K562 (cell line): Measurements from ENCODE around the gene DNASE1L2. TPM values are rescaled to one million over a fixed set of nuclear protein-coding genes. Genes with fewer than 3 reads are reported as not detected.

ENCODE experiments used
- EGR1 ChIP-seq: fragments of 450-650 bp; conservative IDR thresholded peaks from 2 replicates; pipeline ENCODE4 v1.6.1; 2017; ENCODE audit warnings: mild to moderate bottlenecking
- MYC ChIP-seq, 2 experiments: fragments of 250-450 bp in 1 of 2; sonication (Bioruptor Pico) in 1 of 2; IDR thresholded peaks; 2 replicates each; pipeline versions ENCODE4 v1.5.1 to v1.6.1; 2012 to 2021; ENCODE audit warnings: low read depth in 2 of 2, borderline replicate concordance in 1 of 2, improper control_type of control experiment in 1 of 2, low read length in 1 of 2, mild to moderate bottlenecking in 1 of 2, moderate library complexity in 1 of 2
- POLR2G ChIP-seq: fragments of 200-400 bp; formaldehyde crosslinking; IDR thresholded peaks from 2 replicates; pipeline ENCODE4 v1.6.1; 2017; ENCODE audit warnings: low read depth, mild to moderate bottlenecking, antibody characterized with exemption, low read length, moderate library complexity
- ZNF3 ChIP-seq: fragments of 250-450 bp; sonication (Bioruptor Pico); IDR thresholded peaks from 2 replicates; pipeline ENCODE4 v1.5.0; 2021; ENCODE audit warnings: mild to moderate bottlenecking, moderate library complexity
- ZNF766 ChIP-seq: fragments of 200-800 bp; sonication (Bioruptor generic); conservative IDR thresholded peaks from 2 replicates; pipeline ENCODE4 v1.6.1; 2016; ENCODE audit warnings: missing genetic modification characterization, missing compliant biosample characterization
- ZZZ3 ChIP-seq: fragments of 450-650 bp; IDR thresholded peaks from 2 replicates; pipeline ENCODE4 v1.6.1; 2016; ENCODE audit warnings: antibody characterized with exemption, mild to moderate bottlenecking, moderate library complexity
- polyA plus RNA-seq, 8 experiments: library from polyadenylated mRNA; depleted of rRNA in 4 of 8; stranded (reverse) in 5 of 8; unstranded in 3 of 8; fragments of >200 nt; fragmentation: Nextera tagmentation in 2 of 8; fragmentation: Illumina TruSeq in 1 of 8; extraction: Ambion mirVana in 2 of 8; extraction: Trizol in 1 of 8; gene quantifications; 2 replicates each; pipeline versions ENCODE4 v1.2.1 to v1.2.3, GENCODE V29; 2011 to 2014; ENCODE audit warnings: inconsistent platforms in 1 of 8, missing spikeins in 1 of 8
- total RNA-seq, 7 experiments: library from RNA; depleted of rRNA in 6 of 7; stranded (reverse); fragments of >200 nt in 6 of 7; fragmentation: Illumina TruSeq in 2 of 7; extraction: Trizol in 2 of 7; gene quantifications; 2 replicates each; pipeline versions ENCODE4 v1.2.1 to v1.2.3, GENCODE V29; 2011 to 2021; ENCODE audit warnings: low replicate concordance in 1 of 7
- TF ChIP-seq, protein P1 (sequence below): fragments of 450-650 bp; IDR thresholded peaks from 2 replicates; pipeline ENCODE4 v1.7.0; 2016; ENCODE audit warnings: borderline replicate concordance
- TF ChIP-seq, protein P2 (sequence below), 3 experiments: IDR thresholded peaks in 2 of 3; conservative IDR thresholded peaks in 1 of 3; 2 replicates each; pipeline ENCODE4 v1.5.1; 2011 to 2012; ENCODE audit warnings: low read length in 3 of 3, mild to moderate bottlenecking in 3 of 3, control low read depth in 2 of 3, improper control_type of control experiment in 1 of 3, inconsistent platforms in 1 of 3, low read depth in 1 of 3, mixed read lengths in 1 of 3, moderate library complexity in 1 of 3; ENCODE audit not compliant: insufficient read depth in 2 of 3

The DNASE1L2 gene
- total and polyA plus RNA-seq, 9 of the 15 experiments (the other 6 are each of a cell fraction or from before 2014, with no cell fraction given) = 0.08 to 2.7 (median 1.7) TPM; not detected in 1

DNA sequence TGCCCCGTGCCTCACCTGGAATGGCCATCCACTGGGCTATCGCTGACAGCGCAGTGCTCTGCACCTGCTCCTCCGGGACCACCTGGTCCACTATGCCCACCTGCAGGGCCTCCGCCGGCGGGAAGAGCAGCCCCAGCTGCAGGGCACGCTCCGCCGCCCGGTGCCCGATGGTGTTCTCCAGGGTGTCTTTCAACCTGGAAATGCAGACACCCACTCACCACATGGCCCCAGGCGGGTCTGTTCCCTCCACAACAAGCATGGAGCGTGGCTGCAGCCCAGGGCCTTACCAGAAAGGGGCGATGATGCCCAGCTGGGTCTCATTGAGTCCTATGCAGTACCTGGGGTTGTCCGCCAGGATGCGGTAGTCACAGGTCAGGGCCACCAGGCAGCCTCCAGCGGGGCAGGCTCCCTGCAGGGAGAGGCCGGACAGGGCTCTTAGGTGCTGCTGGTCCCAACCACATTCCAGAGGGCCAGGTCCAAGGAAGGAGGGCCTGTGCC, 6.8 kb downstream of the DNASE1L2 start (continued):
- TF ChIP-seq, protein P1, sequence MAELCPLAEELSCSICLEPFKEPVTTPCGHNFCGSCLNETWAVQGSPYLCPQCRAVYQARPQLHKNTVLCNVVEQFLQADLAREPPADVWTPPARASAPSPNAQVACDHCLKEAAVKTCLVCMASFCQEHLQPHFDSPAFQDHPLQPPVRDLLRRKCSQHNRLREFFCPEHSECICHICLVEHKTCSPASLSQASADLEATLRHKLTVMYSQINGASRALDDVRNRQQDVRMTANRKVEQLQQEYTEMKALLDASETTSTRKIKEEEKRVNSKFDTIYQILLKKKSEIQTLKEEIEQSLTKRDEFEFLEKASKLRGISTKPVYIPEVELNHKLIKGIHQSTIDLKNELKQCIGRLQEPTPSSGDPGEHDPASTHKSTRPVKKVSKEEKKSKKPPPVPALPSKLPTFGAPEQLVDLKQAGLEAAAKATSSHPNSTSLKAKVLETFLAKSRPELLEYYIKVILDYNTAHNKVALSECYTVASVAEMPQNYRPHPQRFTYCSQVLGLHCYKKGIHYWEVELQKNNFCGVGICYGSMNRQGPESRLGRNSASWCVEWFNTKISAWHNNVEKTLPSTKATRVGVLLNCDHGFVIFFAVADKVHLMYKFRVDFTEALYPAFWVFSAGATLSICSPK = no peak
- TF ChIP-seq ZNF766 (CRISPR knock-in tag) (no peak), ZNF3 (CRISPR knock-in tag) (no peak), MYC (IDR thresholded peaks at IDR 0.05; ENCODE audit: low read depth, low read length) (no peak), MYC (CRISPR knock-in tag; IDR thresholded peaks at IDR 0.05; ENCODE audit: borderline replicate concordance, low read depth) (no peak), ZZZ3 (no peak), POLR2G (peak; percentile 76), EGR1 (no peak)
- TF ChIP-seq, protein P2, sequence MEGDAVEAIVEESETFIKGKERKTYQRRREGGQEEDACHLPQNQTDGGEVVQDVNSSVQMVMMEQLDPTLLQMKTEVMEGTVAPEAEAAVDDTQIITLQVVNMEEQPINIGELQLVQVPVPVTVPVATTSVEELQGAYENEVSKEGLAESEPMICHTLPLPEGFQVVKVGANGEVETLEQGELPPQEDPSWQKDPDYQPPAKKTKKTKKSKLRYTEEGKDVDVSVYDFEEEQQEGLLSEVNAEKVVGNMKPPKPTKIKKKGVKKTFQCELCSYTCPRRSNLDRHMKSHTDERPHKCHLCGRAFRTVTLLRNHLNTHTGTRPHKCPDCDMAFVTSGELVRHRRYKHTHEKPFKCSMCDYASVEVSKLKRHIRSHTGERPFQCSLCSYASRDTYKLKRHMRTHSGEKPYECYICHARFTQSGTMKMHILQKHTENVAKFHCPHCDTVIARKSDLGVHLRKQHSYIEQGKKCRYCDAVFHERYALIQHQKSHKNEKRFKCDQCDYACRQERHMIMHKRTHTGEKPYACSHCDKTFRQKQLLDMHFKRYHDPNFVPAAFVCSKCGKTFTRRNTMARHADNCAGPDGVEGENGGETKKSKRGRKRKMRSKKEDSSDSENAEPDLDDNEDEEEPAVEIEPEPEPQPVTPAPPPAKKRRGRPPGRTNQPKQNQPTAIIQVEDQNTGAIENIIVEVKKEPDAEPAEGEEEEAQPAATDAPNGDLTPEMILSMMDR (IDR thresholded peaks at IDR 0.05 in 2 of 3, conservative IDR thresholded peaks at IDR 0.05 in 1 of 3; ENCODE audit: insufficient read depth in 2 of 3, low read depth in 1 of 3, low read length in 3 of 3) = peak in 2 of 3 experiments; percentile 26 to 59; a peak in 4 of 6 replicates
